Esophagus (tissue), 2 donors: ENCODE measurements around the gene GNPTG. TPM values are rescaled to one million over a fixed set of nuclear protein-coding genes. Genes with fewer than 3 reads are reported as not detected.

Experiments used
- H3K27ac ChIP-seq, 2 donors: one replicate each; pipeline ENCODE4 v1.5.1; 2013; ENCODE audit warnings: low read depth in 2 of 2, mild to moderate bottlenecking in 2 of 2, inconsistent platforms in 1 of 2, low read length in 1 of 2, moderate library complexity in 1 of 2
- H3K27me3 ChIP-seq, 2 donors: one replicate each; pipeline ENCODE4 v1.6.1; 2013; ENCODE audit warnings: low read length in 2 of 2, control low read depth in 1 of 2, mild to moderate bottlenecking in 1 of 2; ENCODE audit not compliant: insufficient read depth in 2 of 2, control insufficient read depth in 1 of 2
- H3K36me3 ChIP-seq, 2 donors: one replicate each; pipeline ENCODE4 v1.6.1; 2013; ENCODE audit warnings: low read length in 1 of 2; ENCODE audit not compliant: control insufficient read depth in 2 of 2, insufficient read depth in 2 of 2
- H3K4me1 ChIP-seq, 2 donors: one replicate each; pipeline ENCODE4 v1.6.1; 2013; ENCODE audit warnings: low read length in 1 of 2; ENCODE audit not compliant: control insufficient read depth in 2 of 2, insufficient read depth in 2 of 2
- H3K4me3 ChIP-seq, 2 donors: one replicate each; pipeline ENCODE4 v1.5.1; 2013; ENCODE audit warnings: low read length in 2 of 2, mild to moderate bottlenecking in 2 of 2, low read depth in 1 of 2, moderate library complexity in 1 of 2
- H3K9me3 ChIP-seq, 2 donors: one replicate each; pipeline ENCODE4 v1.6.1; 2013; ENCODE audit warnings: mild to moderate bottlenecking in 2 of 2, low read depth in 1 of 2, low read length in 1 of 2, moderate library complexity in 1 of 2; ENCODE audit not compliant: control insufficient read depth in 2 of 2, insufficient read depth in 1 of 2
- WGBS, 2 donors: extraction: QIAGEN DNeasy Blood & Tissue Kit; methylation state at CpG; one replicate each; pipeline ENCODE4 v1.1.7; 2013; 5-methylcytosine and 5-hydroxymethylcytosine counted together
- polyA plus RNA-seq, 2 donors: library from polyadenylated mRNA; stranded (reverse); fragments of 200-250 nt; gene quantifications; one replicate each; pipeline ENCODE4 v1.2.3, GENCODE V29; 2013
- donor health status: healthy with polysubstance abuse.
- donor health status: Bipolar disorder and iron deficiency.

Gene GNPTG
- 10 to 100 TPM; 33.6 to 39.1 TPM for polyA plus RNA-seq

GRCh38 chr16:1351582-1352362, at the start of gene GNPTG, which contains the start of gene TSR3:
TSS of gene GNPTG (plus strand) at chr16:1351931. CDS start at chr16:1351966, 35 bp downstream.
TSS of gene TSR3 (minus strand) at chr16:1351878. CDS start at chr16:1351804, 74 bp downstream.
- H3K9me3 ChIP-seq: no peaks in the 10 kb centered on the region
- H3K36me3 ChIP-seq: peaks cover 0 to 17% of the 10 kb centered on the region in 2 donors
- H3K4me3 ChIP-seq: peak within 1 kb of the TSS; percentile 78 to 83
- H3K27me3 ChIP-seq: no peaks in the 10 kb centered on the region
- 0% methylated on average over 87 to 98 of the region's 98 CpGs for WGBS, 2 donors
- H3K4me1 ChIP-seq: peaks cover 0 to 29% of the 10 kb centered on the region in 2 donors
- peak within 1 kb of the TSS; percentile 22 to 51 for H3K27ac ChIP-seq

- Histone ChIP-seq H3K27me3 (no peaks in the 10 kb centered on the region), H3K4me3 (no peak overlapping the region), H3K36me3 (no peaks in the 10 kb centered on the region), H3K4me1 (peaks cover 2 to 16% of the 10 kb centered on the region in 2 donors), H3K27ac (no peak overlapping the region), H3K9me3 (no peaks in the 10 kb centered on the region)
- WGBS, 2 donors: 56 to 72% methylated on average over 12 of the region's 12 CpGs
Measured at GRCh38 chr16:1305823-1306222, 45.9 kb upstream of the GNPTG start.

DNA sequence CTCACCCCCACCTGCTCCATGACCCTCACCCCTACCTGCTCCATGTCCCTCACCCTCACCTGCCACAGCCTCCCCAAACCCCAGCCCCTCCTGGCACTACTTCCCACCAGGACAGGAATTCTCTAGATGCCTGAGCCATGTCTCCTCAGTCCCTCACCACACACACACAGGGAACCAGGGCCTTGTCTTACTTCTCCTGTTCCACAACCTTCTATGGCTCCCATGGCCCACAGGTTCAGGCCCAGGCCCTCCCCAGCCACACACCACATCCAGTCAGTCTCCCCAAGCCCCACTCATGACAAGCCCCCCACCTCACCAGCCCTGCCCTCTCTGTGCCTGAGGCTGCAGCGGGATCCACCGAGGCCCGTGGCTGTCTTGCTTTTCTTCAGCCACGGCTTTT, 45.4 kb upstream of the GNPTG start:
- Histone ChIP-seq H3K36me3 (no peaks in the 10 kb centered on the region), H3K27ac (no peak overlapping the region), H3K27me3 (no peaks in the 10 kb centered on the region), H3K4me1 (peaks cover 4 to 15% of the 10 kb centered on the region in 2 donors), H3K4me3 (no peak overlapping the region), H3K9me3 (no peaks in the 10 kb centered on the region)
- WGBS, 2 donors: 63 to 66% methylated on average over 4 of the region's 4 CpGs

GRCh38 chr16:1308036-1308976, 43.4 kb upstream of the GNPTG start:
- Histone ChIP-seq H3K4me1 (peaks cover 12 to 24% of the 10 kb centered on the region in 2 donors), H3K36me3 (peaks cover 0 to 11% of the 10 kb centered on the region in 2 donors), H3K27me3 (no peaks in the 10 kb centered on the region), H3K9me3 (no peaks in the 10 kb centered on the region), H3K27ac (peak overlapping the region; percentile 83 to 97), H3K4me3 (peak overlapping the region; percentile 50 to 88)
- WGBS, 2 donors: 4 to 10% methylated on average over 14 to 42 of the region's 43 CpGs

DNA sequence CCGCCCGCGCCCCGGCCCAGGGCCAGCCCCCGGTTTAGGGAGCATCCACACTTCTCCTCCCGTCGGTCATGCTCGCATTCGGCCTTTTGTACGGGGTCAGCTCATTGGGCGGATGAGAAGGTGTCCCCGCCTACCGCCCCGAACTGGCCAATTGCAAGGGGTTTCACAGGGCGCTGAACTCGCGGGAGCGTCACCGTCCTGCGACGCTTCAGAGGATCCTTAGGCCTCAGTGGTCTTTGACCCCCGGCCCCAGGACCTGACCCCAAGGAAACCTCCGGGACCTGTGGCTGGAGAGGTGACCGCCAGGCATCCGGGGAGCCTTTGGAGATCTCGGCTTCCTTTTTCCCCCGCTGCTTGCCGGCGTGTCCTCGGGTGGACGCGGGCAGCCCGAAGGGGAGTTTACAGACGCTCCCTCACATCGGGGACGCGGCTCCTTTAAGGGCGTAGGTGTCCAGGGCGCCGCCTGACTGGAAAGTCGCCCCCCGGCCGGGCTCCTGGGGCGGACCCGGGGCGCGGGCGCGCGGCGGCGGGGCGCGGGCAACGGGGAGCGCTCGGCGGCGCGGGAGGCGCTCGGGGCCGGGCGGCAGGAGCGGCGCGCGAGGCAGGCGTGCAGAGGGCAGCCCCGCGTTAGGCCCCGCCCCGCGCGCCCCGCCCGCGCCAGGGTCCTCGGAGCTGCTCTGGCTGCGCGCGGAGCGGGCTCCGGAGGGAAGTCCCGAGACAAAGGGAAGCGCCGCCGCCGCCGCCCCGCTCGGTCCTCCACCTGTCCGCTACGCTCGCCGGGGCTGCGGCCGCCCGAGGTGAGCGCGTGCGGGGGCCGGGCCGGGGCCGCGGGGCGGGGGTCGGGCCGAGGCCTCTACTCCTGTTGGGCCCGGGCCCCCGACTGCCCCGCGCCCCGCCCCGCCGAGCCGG, 42.5 kb upstream of the GNPTG start, which contains the start of gene UBE2I:
TSS of gene UBE2I (plus strand) at position 660 of the 909 bp plus-strand sequence. CDS start 4,395 bp downstream, outside the sequence.
- 1% methylated on average over 72 to 117 of the region's 117 CpGs for WGBS, 2 donors

DNA sequence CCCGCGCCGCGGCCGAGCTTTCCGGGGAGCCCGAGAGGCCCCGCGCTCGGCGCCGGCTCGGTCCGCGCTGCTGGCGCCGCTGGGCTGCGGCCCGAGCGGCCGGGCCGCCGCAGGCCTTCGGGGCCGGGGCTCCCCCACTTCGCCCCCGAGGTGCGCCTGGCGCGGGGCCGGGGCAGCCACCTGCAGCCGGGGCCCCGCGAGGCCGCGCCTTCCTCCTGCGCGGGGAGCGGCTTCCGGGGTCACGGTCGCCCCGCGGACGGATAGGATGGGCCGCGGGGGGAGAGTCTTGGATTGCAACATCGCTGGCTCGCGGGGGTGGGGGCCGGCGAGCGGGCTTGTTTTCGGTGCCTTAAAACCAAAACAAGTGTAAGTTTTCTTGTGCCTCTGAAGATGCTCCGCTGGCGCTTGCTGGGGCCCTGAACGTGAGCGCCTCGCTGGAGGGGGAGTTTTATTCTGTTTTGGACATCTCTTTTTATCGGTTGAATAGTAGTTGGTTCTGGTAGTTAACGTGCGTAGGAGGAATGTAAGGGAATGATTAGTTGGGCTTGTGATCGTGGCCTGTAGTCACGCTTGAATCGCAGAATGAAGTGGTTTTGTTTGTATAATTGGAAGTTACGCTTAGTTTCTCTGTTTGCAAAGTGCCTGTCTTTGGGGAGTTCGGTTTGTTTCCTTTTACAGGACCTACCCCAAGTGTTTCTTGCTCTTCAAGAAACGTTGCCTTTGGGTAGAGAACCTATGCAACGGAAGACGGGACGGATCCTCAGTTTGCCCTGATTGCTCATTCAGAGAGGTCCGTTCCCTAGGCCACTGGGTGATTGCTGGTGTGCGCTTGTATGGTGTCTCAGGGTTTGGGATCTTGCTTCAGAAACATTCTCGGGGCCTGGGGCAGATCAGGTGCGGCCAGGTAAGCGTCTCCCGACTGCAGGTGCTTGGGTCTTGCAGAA, 41.6 kb upstream of the GNPTG start:
- Histone ChIP-seq H3K27ac (peak overlapping the region; percentile 89 to 97), H3K4me1 (peaks cover 12 to 21% of the 10 kb centered on the region in 2 donors), H3K4me3 (peak overlapping the region; percentile 70 to 88), H3K27me3 (no peaks in the 10 kb centered on the region), H3K9me3 (no peaks in the 10 kb centered on the region), H3K36me3 (peaks cover 10 to 28% of the 10 kb centered on the region in 2 donors)
- WGBS, 2 donors: 1% methylated on average over 73 to 77 of the region's 77 CpGs

More for the DNA sequence above, 42.5 kb upstream of the GNPTG start, which contains the start of gene UBE2I:
- Histone ChIP-seq H3K9me3 (no peaks in the 10 kb centered on the region), H3K27me3 (no peaks in the 10 kb centered on the region), H3K27ac (peak within 1 kb of the TSS; percentile 89 to 97), H3K4me1 (peaks cover 12 to 21% of the 10 kb centered on the region in 2 donors), H3K4me3 (peak within 1 kb of the TSS; percentile 70 to 88), H3K36me3 (peaks cover 6 to 19% of the 10 kb centered on the region in 2 donors)

DNA sequence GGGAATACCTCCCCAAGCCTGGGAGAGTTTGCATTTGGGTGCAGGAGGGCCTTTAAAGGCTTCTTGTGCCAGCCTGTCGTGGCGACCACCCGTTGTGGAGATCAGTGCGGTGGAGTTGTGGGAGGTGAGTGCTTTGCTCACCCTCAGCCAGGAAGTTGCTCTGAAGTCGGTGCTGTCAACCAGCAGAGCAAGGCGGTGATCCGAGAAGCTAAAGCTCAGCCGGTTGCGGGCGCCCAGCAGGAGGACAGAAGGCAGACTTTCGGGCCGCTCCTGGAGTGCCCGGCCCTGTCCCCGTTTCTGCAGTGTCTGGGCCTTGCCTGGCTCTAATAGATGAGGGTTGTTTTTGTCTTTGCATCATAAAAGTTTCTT, 40.9 kb upstream of the GNPTG start:
- Histone ChIP-seq H3K9me3 (no peaks in the 10 kb centered on the region), H3K36me3 (peaks cover 10 to 35% of the 10 kb centered on the region in 2 donors), H3K4me3 (peak overlapping the region; percentile 70 to 88), H3K4me1 (peaks cover 12 to 21% of the 10 kb centered on the region in 2 donors), H3K27me3 (no peaks in the 10 kb centered on the region), H3K27ac (peak overlapping the region; percentile 89 to 97)
- 1% methylated on average over 14 of the region's 14 CpGs for WGBS, 2 donors

DNA sequence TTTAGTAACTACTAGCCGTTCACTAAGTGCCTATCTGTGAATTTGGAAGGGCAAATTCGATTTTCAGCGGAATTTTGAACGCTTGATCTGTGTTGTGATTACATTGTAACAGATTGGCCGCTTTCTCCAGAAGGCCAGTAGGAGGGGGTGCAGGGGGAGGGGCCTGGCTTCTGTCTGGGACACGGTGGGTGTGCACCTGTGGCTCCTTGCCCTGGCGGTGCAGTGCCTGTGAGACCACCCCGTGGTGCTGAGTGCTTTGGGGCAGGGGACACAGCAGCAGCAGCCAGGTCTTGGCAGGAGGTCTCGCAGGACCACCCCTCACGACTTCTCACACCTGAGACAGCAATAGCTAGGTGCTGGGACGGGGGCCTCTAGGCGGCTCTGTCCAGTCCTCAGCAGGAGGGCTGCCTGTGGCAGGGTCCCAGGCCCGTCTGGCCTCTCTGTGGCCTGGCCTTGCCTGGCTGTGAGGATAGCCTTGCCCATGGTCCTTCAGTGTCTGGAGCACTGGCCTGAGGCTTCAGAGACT, 40.5 kb upstream of the GNPTG start:
- H3K36me3 ChIP-seq: peaks cover 10 to 39% of the 10 kb centered on the region in 2 donors
- peak overlapping the region; percentile 70 to 88 for H3K4me3 ChIP-seq
- no peak overlapping the region for H3K27ac ChIP-seq
- 11 to 13% methylated on average over 13 of the region's 13 CpGs for WGBS, 2 donors
- H3K27me3 ChIP-seq: no peaks in the 10 kb centered on the region
- no peaks in the 10 kb centered on the region for H3K9me3 ChIP-seq
- H3K4me1 ChIP-seq: peaks cover 12 to 21% of the 10 kb centered on the region in 2 donors
